GM23248 (cell line): ENCODE measurements around the gene KNCN.

ENCODE experiments used
- EZH2 ChIP-seq: fragments of 200-600 bp; sonication (generic); IDR thresholded peaks from 2 replicates; pipeline ENCODE4 v1.6.1; 2018; ENCODE audit warnings: antibody characterized with exemption, mild to moderate bottlenecking; ENCODE audit not compliant: insufficient read depth, poor library complexity, severe bottlenecking
- EZH2phosphoT487 ChIP-seq: fragments of 200-600 bp; sonication (generic); IDR thresholded peaks from 2 replicates; pipeline ENCODE4 v1.6.1; 2018; ENCODE audit warnings: antibody characterized with exemption, moderate library complexity, mild to moderate bottlenecking, low read depth; ENCODE audit not compliant: insufficient read depth

GRCh38 chr1:46596846-46597245 lies 45.4 kb upstream of the KNCN start:
- no peak for TF ChIP-seq EZH2phosphoT487
- TF ChIP-seq EZH2: no peak
